GM23338 (cell line): ENCODE results near the gene AFF2. TPM values are rescaled to one million over a fixed set of nuclear protein-coding genes. Genes with fewer than 3 reads are reported as not detected.

Source experiments
- ATAC-seq: fragments of 200-7000 bp; cut with Tn5 transposase; 3 replicates; pipeline ENCODE4 v1.9.1; 2020
- DNase-seq: peaks from one replicate; pipeline ENCODE4 v3.0.0-alpha.2; 2015; ENCODE audit warnings: low spot score
- H2AFZ ChIP-seq: fragments of 200-600 bp; sonication (generic); 2 replicates; pipeline ENCODE4 v1.8.0; 2016; ENCODE audit warnings: antibody characterized with exemption, mild to moderate bottlenecking, moderate library complexity
- H3F3A ChIP-seq: fragments of 200-600 bp; sonication (generic); replicated peaks from 2 replicates; pipeline ENCODE4 v1.8.0; 2017; ENCODE audit warnings: antibody characterized with exemption, mixed run types, low read depth
- H3K27ac ChIP-seq: fragments of 200-600 bp; sonication (generic); 2 replicates; pipeline ENCODE4 v1.6.1; 2016; ENCODE audit warnings: low read depth
- H3K27me3 ChIP-seq: fragments of 200-600 bp; sonication (generic); 2 replicates; pipeline ENCODE4 v1.8.0; 2016; ENCODE audit warnings: mild to moderate bottlenecking, mixed run types, moderate library complexity; ENCODE audit not compliant: insufficient read depth
- H3K36me3 ChIP-seq: fragments of 200-600 bp; sonication (generic); 2 replicates; pipeline ENCODE4 v1.8.0; 2016; ENCODE audit warnings: mild to moderate bottlenecking; ENCODE audit not compliant: insufficient read depth
- H3K4me1 ChIP-seq: fragments of 200-600 bp; sonication (generic); 2 replicates; pipeline ENCODE4 v1.8.0; 2016; ENCODE audit warnings: mild to moderate bottlenecking, moderate library complexity; ENCODE audit not compliant: insufficient read depth
- H3K4me2 ChIP-seq: fragments of 200-600 bp; sonication (generic); 2 replicates; pipeline ENCODE4 v1.7.1; 2017; ENCODE audit warnings: mixed run types
- H3K4me3 ChIP-seq: fragments of 200-600 bp; sonication (generic); 2 replicates; pipeline ENCODE4 v1.6.1; 2016; ENCODE audit warnings: mixed run types
- H3K79me2 ChIP-seq: fragments of 200-600 bp; sonication (generic); replicated peaks from 2 replicates; pipeline ENCODE4 v1.8.0; 2017; ENCODE audit warnings: mild to moderate bottlenecking; ENCODE audit not compliant: insufficient read depth
- H3K9me2 ChIP-seq: fragments of 200-600 bp; sonication (generic); 2 replicates; pipeline ENCODE4 v1.8.0; 2017; ENCODE audit not compliant: insufficient read depth
- H4K20me1 ChIP-seq: fragments of 200-600 bp; sonication (generic); replicated peaks from 2 replicates; pipeline ENCODE4 v1.8.0; 2017; ENCODE audit warnings: mild to moderate bottlenecking; ENCODE audit not compliant: insufficient read depth
- H3K27ac Mint-ChIP-seq: 2 replicates; pipeline ENCODE4 v1.8.0; 2020; ENCODE audit warnings: inconsistent platforms, mild to moderate bottlenecking, moderate library complexity, mixed read lengths
- H3K27me3 Mint-ChIP-seq: 3 replicates; pipeline ENCODE4 v1.8.0; 2022; ENCODE audit warnings: low read depth, mild to moderate bottlenecking, moderate library complexity, mixed read lengths, inconsistent platforms; ENCODE audit not compliant: insufficient read depth, poor library complexity
- H3K36me3 Mint-ChIP-seq: 3 replicates; pipeline ENCODE4 v1.8.0; 2021; ENCODE audit warnings: low read depth, mild to moderate bottlenecking, inconsistent platforms, moderate library complexity, mixed read lengths
- H3K4me1 Mint-ChIP-seq: 3 replicates; pipeline ENCODE4 v1.8.0; 2020; ENCODE audit warnings: mild to moderate bottlenecking, inconsistent platforms, mixed read lengths
- H3K4me3 Mint-ChIP-seq: 3 replicates; pipeline ENCODE4 v1.8.0; 2021; ENCODE audit warnings: moderate library complexity, mild to moderate bottlenecking, inconsistent platforms, mixed read lengths
- H3K9me3 Mint-ChIP-seq: 3 replicates; pipeline ENCODE4 v1.8.0; 2020; ENCODE audit warnings: moderate library complexity, mild to moderate bottlenecking, inconsistent platforms, mixed read lengths
- CREB1 ChIP-seq: fragments of 250-450 bp; sonication (Bioruptor Pico); IDR thresholded peaks from 2 replicates; pipeline ENCODE4 v1.5.0; 2020; ENCODE audit warnings: low read depth, mild to moderate bottlenecking, moderate library complexity
- ETS1 ChIP-seq: IDR thresholded peaks from 2 replicates; pipeline ENCODE4 v1.6.1; 2016; ENCODE audit warnings: antibody characterized with exemption
- EZH2phosphoT487 ChIP-seq: fragments of 200-600 bp; sonication (generic); IDR thresholded peaks from one replicate; pipeline ENCODE4 v1.8.1; 2018; ENCODE audit warnings: antibody characterized with exemption; ENCODE audit not compliant: unreplicated experiment
- JUNB ChIP-seq: IDR thresholded peaks from one replicate; pipeline ENCODE4 v1.6.1; 2016; ENCODE audit warnings: antibody characterized with exemption; ENCODE audit not compliant: unreplicated experiment
- NANOG ChIP-seq: IDR thresholded peaks from 2 replicates; pipeline ENCODE4 v1.6.1; 2016; ENCODE audit warnings: antibody characterized with exemption, borderline replicate concordance
- POLR2AphosphoS5 ChIP-seq: IDR thresholded peaks from 2 replicates; pipeline ENCODE4 v1.6.1; 2016; ENCODE audit warnings: antibody characterized with exemption, low read depth
- STAT1 ChIP-seq: IDR thresholded peaks from one replicate; pipeline ENCODE4 v1.6.1; 2016; ENCODE audit warnings: antibody characterized with exemption; ENCODE audit not compliant: unreplicated experiment
- ZNF114 ChIP-seq: fragments of 250-450 bp; sonication (Bioruptor Pico); IDR thresholded peaks from 2 replicates; pipeline ENCODE4 v1.5.0; 2020; ENCODE audit warnings: mild to moderate bottlenecking, moderate library complexity
- ZNF331 ChIP-seq: fragments of 250-450 bp; sonication (Bioruptor Pico); IDR thresholded peaks from 2 replicates; pipeline ENCODE4 v1.5.0; 2020; ENCODE audit warnings: low read depth, mild to moderate bottlenecking, moderate library complexity
- polyA plus RNA-seq: library from polyadenylated mRNA; unstranded; fragments of >200 nt; fragmentation: Nextera tagmentation; extraction: Ambion mirVana; gene quantifications from 2 replicates; pipeline ENCODE4 v1.2.1, GENCODE V29; 2016
- total RNA-seq: library from RNA; depleted of rRNA; stranded (reverse); fragments of >200 nt; shearing (Covaris generic); gene quantifications from 2 replicates; pipeline ENCODE4 v1.2.3, GENCODE V29; 2014
- TF ChIP-seq, protein P1 (sequence below), 2 experiments: fragments of 200-600 bp in 1 of 2; sonication (generic) in 1 of 2; conservative IDR thresholded peaks; 2 replicates each; pipeline versions ENCODE4 v1.5.1 to v1.6.1; 2016 to 2017; ENCODE audit warnings: antibody characterized with exemption in 2 of 2, low read depth in 2 of 2, mild to moderate bottlenecking in 2 of 2, moderate library complexity in 1 of 2
- TF ChIP-seq, protein P2 (sequence below): IDR thresholded peaks from one replicate; pipeline ENCODE4 v1.6.1; 2018; ENCODE audit warnings: antibody characterized with exemption; ENCODE audit not compliant: unreplicated experiment
- TF ChIP-seq, protein P3 (sequence below): fragments of 250-450 bp; sonication (Bioruptor Pico); IDR thresholded peaks from 2 replicates; pipeline ENCODE4 v1.5.0; 2020; ENCODE audit warnings: mild to moderate bottlenecking, moderate library complexity

Gene AFF2
- total and polyA plus RNA-seq, 2 experiments from 2014 or later: 1.6 to 5.8 TPM

DNA sequence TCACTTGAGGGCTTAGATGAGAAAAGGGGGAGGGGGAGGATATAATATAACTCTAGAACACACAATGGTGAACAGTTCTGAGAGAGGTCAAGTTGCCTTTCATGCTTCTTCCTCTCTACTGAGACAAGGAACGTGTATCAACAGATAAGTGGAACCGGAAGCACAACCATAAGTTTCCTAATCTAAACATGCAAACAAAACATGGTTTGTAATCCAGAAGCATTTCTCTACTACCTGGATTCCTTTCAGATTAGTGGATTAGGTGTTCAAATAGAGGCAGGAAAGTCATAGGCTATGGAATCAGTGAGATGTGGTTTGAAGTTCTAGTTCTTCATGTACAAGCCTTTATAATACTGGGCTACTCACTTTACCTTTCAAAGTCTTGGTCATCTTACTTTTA, 544.1 kb downstream of the AFF2 start (continued):
- TF ChIP-seq ZNF331 (CRISPR knock-in tag) (no peak), ZNF114 (no peak), EZH2phosphoT487 (no peak), STAT1 (no peak), POLR2AphosphoS5 (no peak), ETS1 (no peak), NANOG (no peak)

DNA sequence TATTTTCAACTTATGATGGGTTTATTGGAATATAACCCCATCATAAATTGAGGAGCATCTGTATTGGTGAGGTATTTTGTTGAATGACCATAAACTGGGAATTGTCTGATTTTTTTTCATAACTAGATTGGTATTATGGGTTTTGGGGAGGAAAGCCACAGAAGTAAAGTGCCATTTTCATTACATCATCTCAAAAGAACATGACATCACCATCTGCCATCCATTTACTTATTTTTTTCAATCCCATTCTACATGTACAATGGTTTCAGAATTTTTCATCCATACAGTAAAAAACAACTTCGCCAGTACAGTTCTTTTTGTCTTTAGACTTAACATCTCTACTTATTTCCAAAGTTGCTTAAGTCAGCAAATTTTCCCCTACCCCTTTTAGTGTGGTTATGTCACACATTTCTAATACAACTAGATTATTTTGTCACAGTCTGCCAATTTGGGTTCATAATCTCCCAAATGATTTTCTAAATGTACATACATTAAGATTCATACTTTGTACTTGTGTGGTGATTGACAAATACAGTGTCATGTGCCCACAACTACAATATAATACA, 545.3 kb downstream of the AFF2 start:
- Histone ChIP-seq H3K36me3 (no peaks in the 10 kb centered on the region), H3F3A (no peaks in the 10 kb centered on the region), H3K9me2 (no peaks in the 10 kb centered on the region), H4K20me1 (no peaks in the 10 kb centered on the region), H3K27me3 (no peaks in the 10 kb centered on the region), H3K4me3 (no peak overlapping the region), H3K27ac (no peak overlapping the region), H3K4me2 (no peak overlapping the region), H3K79me2 (no peaks in the 10 kb centered on the region), H2AFZ (no peak overlapping the region), H3K4me1 (no peaks in the 10 kb centered on the region)
- H3K4me3 Mint-ChIP-seq: no peak overlapping the region
- ATAC-seq: no peak
- H3K36me3 Mint-ChIP-seq: no peaks in the 10 kb centered on the region
- H3K4me1 Mint-ChIP-seq: no peaks in the 10 kb centered on the region
- H3K9me3 Mint-ChIP-seq: no peaks in the 10 kb centered on the region
- H3K27ac Mint-ChIP-seq: no peak overlapping the region
- no peak for DNase-seq
- no peaks in the 10 kb centered on the region for H3K27me3 Mint-ChIP-seq
- TF ChIP-seq NANOG (no peak), CREB1 (CRISPR knock-in tag) (no peak), JUNB (no peak), STAT1 (no peak), ETS1 (no peak)
- TF ChIP-seq, protein P1, sequence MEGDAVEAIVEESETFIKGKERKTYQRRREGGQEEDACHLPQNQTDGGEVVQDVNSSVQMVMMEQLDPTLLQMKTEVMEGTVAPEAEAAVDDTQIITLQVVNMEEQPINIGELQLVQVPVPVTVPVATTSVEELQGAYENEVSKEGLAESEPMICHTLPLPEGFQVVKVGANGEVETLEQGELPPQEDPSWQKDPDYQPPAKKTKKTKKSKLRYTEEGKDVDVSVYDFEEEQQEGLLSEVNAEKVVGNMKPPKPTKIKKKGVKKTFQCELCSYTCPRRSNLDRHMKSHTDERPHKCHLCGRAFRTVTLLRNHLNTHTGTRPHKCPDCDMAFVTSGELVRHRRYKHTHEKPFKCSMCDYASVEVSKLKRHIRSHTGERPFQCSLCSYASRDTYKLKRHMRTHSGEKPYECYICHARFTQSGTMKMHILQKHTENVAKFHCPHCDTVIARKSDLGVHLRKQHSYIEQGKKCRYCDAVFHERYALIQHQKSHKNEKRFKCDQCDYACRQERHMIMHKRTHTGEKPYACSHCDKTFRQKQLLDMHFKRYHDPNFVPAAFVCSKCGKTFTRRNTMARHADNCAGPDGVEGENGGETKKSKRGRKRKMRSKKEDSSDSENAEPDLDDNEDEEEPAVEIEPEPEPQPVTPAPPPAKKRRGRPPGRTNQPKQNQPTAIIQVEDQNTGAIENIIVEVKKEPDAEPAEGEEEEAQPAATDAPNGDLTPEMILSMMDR (conservative IDR thresholded peaks at IDR 0.05; ENCODE audit: low read depth in 2 of 2): no peak
- TF ChIP-seq, protein P2, sequence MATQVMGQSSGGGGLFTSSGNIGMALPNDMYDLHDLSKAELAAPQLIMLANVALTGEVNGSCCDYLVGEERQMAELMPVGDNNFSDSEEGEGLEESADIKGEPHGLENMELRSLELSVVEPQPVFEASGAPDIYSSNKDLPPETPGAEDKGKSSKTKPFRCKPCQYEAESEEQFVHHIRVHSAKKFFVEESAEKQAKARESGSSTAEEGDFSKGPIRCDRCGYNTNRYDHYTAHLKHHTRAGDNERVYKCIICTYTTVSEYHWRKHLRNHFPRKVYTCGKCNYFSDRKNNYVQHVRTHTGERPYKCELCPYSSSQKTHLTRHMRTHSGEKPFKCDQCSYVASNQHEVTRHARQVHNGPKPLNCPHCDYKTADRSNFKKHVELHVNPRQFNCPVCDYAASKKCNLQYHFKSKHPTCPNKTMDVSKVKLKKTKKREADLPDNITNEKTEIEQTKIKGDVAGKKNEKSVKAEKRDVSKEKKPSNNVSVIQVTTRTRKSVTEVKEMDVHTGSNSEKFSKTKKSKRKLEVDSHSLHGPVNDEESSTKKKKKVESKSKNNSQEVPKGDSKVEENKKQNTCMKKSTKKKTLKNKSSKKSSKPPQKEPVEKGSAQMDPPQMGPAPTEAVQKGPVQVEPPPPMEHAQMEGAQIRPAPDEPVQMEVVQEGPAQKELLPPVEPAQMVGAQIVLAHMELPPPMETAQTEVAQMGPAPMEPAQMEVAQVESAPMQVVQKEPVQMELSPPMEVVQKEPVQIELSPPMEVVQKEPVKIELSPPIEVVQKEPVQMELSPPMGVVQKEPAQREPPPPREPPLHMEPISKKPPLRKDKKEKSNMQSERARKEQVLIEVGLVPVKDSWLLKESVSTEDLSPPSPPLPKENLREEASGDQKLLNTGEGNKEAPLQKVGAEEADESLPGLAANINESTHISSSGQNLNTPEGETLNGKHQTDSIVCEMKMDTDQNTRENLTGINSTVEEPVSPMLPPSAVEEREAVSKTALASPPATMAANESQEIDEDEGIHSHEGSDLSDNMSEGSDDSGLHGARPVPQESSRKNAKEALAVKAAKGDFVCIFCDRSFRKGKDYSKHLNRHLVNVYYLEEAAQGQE: no peak
- TF ChIP-seq, protein P3, sequence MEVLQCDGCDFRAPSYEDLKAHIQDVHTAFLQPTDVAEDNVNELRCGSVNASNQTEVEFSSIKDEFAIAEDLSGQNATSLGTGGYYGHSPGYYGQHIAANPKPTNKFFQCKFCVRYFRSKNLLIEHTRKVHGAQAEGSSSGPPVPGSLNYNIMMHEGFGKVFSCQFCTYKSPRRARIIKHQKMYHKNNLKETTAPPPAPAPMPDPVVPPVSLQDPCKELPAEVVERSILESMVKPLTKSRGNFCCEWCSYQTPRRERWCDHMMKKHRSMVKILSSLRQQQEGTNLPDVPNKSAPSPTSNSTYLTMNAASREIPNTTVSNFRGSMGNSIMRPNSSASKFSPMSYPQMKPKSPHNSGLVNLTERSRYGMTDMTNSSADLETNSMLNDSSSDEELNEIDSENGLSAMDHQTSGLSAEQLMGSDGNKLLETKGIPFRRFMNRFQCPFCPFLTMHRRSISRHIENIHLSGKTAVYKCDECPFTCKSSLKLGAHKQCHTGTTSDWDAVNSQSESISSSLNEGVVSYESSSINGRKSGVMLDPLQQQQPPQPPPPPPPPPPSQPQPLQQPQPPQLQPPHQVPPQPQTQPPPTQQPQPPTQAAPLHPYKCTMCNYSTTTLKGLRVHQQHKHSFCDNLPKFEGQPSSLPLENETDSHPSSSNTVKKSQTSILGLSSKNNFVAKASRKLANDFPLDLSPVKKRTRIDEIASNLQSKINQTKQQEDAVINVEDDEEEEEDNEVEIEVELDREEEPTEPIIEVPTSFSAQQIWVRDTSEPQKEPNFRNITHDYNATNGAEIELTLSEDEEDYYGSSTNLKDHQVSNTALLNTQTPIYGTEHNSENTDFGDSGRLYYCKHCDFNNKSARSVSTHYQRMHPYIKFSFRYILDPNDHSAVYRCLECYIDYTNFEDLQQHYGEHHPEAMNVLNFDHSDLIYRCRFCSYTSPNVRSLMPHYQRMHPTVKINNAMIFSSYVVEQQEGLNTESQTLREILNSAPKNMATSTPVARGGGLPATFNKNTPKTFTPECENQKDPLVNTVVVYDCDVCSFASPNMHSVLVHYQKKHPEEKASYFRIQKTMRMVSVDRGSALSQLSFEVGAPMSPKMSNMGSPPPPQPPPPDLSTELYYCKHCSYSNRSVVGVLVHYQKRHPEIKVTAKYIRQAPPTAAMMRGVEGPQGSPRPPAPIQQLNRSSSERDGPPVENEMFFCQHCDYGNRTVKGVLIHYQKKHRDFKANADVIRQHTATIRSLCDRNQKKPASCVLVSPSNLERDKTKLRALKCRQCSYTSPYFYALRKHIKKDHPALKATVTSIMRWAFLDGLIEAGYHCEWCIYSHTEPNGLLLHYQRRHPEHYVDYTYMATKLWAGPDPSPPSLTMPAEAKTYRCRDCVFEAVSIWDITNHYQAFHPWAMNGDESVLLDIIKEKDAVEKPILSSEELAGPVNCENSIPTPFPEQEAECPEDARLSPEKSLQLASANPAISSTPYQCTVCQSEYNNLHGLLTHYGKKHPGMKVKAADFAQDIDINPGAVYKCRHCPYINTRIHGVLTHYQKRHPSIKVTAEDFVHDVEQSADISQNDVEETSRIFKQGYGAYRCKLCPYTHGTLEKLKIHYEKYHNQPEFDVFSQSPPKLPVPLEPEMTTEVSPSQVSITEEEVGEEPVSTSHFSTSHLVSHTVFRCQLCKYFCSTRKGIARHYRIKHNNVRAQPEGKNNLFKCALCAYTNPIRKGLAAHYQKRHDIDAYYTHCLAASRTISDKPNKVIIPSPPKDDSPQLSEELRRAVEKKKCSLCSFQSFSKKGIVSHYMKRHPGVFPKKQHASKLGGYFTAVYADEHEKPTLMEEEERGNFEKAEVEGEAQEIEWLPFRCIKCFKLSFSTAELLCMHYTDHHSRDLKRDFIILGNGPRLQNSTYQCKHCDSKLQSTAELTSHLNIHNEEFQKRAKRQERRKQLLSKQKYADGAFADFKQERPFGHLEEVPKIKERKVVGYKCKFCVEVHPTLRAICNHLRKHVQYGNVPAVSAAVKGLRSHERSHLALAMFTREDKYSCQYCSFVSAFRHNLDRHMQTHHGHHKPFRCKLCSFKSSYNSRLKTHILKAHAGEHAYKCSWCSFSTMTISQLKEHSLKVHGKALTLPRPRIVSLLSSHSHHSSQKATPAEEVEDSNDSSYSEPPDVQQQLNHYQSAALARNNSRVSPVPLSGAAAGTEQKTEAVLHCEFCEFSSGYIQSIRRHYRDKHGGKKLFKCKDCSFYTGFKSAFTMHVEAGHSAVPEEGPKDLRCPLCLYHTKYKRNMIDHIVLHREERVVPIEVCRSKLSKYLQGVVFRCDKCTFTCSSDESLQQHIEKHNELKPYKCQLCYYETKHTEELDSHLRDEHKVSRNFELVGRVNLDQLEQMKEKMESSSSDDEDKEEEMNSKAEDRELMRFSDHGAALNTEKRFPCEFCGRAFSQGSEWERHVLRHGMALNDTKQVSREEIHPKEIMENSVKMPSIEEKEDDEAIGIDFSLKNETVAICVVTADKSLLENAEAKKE (CRISPR knock-in tag): no peak
